ENCODE results near the gene RIN3.

GRCh38 chr14:92655419-92656201, 142.0 kb downstream of the RIN3 start:
- TF ChIP-seq, protein P1, sequence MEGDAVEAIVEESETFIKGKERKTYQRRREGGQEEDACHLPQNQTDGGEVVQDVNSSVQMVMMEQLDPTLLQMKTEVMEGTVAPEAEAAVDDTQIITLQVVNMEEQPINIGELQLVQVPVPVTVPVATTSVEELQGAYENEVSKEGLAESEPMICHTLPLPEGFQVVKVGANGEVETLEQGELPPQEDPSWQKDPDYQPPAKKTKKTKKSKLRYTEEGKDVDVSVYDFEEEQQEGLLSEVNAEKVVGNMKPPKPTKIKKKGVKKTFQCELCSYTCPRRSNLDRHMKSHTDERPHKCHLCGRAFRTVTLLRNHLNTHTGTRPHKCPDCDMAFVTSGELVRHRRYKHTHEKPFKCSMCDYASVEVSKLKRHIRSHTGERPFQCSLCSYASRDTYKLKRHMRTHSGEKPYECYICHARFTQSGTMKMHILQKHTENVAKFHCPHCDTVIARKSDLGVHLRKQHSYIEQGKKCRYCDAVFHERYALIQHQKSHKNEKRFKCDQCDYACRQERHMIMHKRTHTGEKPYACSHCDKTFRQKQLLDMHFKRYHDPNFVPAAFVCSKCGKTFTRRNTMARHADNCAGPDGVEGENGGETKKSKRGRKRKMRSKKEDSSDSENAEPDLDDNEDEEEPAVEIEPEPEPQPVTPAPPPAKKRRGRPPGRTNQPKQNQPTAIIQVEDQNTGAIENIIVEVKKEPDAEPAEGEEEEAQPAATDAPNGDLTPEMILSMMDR (IDR thresholded peaks at IDR 0.05): no peak
- TF ChIP-seq EZH2 (IDR thresholded peaks at IDR 0.05): no peak

Measured in neural progenitor cell (in vitro differentiated cells).